A549 treated with Mapracorat at 1 μM for 4 hours (cell line): Measurements from ENCODE around the gene WIPF2. TPM values are rescaled to one million over a fixed set of nuclear protein-coding genes. Genes with fewer than 3 reads are reported as not detected.

Experiments
- total RNA-seq: library from RNA; stranded (reverse); fragments of 200-300 nt; extraction: Qiagen RNA extraction; gene quantifications from 5 replicates; pipeline ENCODE4 v1.2.3, GENCODE V29; 2022

WIPF2 gene, protein sequence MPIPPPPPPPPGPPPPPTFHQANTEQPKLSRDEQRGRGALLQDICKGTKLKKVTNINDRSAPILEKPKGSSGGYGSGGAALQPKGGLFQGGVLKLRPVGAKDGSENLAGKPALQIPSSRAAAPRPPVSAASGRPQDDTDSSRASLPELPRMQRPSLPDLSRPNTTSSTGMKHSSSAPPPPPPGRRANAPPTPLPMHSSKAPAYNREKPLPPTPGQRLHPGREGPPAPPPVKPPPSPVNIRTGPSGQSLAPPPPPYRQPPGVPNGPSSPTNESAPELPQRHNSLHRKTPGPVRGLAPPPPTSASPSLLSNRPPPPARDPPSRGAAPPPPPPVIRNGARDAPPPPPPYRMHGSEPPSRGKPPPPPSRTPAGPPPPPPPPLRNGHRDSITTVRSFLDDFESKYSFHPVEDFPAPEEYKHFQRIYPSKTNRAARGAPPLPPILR
- 17.2 to 21.8 TPM (median 19.5 TPM) in 5 replicates for total RNA-seq

DNA sequence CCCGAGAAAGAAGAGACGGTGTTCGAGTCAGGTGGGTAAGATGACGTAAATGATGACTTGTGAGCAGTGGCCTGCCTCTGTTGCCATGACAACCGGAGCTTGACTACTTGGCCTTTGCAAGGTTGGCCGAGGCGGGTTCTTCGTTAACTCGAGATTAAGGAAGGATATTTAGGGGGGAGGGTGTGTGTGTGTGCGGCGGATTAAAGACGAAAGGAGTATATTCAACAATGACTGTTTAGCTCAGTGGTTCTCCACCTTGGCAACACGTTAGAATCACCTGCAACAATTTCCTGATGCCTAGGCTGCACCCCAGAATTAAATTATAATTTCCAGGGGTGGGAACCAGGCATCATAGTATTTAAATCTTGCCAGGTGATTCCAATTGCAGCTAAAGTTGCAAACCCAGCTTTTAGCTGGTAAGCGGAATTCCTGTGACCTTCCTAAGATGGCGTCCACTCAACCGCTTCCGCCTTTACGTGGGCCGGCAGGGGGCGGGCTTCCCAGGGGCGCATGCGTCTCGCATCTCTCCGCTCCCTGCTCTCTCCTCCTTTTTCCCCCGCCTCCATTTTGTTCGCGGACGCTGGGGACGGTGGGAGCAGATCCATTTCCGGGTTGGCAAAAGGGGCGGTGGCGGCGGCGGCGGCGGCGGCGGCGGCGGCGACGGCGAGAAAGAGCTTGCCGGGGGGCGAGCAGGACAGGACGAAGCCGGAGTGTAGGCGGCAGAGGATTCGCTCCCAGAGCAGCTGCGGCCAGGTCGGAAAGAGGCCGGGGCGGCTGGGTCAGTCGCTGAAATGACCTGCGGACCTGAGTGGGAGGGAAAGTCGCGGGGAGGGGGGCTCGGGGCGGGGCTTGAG lies at the start of gene WIPF2:
Gene WIPF2, plus strand, starts transcription at position 565 of the 854 bp plus-strand sequence. CDS start 37,156 bp downstream, outside the sequence.

DNA sequence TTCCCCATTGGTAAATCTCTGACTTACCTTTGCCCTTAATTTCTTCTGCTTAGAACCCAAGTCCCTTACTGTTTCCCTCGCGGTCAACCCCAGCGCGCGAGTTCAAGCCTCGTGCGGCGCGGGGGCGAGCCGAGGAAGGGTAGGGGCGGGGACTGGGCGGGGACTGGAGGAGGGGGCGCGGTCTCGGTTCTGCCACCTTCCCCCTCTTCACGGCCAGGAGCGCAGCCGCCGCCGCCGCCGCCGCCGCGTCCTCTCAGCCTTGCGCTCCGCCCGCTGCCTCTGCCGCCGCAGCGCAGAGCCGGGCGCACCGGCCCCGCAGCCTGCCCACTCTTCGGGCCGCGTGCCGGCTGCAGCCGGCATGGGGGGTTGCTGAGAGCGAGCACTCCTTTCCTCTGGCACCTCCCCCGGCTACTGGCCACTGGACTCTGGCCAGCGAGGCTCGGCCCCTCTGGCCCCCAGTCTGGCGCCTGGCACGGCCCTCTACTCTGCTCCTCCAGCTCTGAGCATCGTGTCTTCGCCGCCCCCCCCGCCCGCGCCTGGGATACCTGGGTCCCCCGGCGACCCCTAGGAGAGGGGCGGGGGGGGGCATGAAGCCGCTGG lies 41.7 kb upstream of the WIPF2 start, which contains the start of gene RAPGEFL1:
Gene RAPGEFL1, plus strand, starts transcription at position 196 of the 600 bp plus-strand sequence. Its CDS starts 392 bp downstream, at position 588.

DNA sequence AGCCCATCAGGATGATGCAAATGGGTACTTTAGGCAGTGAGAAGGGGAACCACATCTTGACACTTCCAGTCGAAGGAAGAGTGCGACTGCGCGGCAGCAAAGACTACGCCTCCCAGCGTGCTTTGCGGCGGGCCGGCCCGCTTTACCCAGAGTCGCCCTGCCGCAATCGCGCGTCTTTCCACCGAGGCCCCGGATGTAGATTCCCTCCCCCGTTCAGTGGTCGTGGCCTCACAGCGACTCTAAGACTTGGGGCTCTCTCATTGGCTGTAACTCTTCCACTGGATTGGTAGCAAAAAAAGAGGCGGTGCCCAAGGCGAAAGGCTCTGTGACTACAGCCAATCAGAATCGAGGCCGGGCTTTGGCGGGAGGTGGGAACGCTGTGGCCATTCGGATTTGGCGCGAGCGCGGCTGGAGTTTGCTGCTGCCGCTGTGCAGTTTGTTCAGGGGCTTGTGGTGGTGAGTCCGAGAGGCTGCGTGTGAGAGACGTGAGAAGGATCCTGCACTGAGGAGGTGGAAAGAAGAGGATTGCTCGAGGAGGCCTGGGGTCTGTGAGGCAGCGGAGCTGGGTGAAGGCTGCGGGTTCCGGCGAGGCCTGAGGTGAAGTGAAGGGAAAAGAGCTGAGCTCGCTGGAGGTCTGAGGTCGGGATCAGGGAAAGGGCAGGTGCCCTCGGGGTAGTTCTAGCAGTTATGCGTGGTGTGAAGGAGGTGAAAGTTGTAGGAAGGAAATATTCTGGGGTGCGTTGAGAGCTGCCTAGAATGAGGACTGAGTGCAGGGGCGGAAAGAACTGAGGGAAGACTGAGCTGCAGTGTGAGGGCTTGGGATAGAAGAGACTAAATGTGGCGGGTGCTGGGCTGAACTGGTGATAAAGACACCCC lies 68.6 kb downstream of the WIPF2 start, which contains the start of gene CDC6:
Gene CDC6, plus strand, starts transcription at position 386 of the 876 bp plus-strand sequence. CDS start 1,542 bp downstream, outside the sequence.

DNA sequence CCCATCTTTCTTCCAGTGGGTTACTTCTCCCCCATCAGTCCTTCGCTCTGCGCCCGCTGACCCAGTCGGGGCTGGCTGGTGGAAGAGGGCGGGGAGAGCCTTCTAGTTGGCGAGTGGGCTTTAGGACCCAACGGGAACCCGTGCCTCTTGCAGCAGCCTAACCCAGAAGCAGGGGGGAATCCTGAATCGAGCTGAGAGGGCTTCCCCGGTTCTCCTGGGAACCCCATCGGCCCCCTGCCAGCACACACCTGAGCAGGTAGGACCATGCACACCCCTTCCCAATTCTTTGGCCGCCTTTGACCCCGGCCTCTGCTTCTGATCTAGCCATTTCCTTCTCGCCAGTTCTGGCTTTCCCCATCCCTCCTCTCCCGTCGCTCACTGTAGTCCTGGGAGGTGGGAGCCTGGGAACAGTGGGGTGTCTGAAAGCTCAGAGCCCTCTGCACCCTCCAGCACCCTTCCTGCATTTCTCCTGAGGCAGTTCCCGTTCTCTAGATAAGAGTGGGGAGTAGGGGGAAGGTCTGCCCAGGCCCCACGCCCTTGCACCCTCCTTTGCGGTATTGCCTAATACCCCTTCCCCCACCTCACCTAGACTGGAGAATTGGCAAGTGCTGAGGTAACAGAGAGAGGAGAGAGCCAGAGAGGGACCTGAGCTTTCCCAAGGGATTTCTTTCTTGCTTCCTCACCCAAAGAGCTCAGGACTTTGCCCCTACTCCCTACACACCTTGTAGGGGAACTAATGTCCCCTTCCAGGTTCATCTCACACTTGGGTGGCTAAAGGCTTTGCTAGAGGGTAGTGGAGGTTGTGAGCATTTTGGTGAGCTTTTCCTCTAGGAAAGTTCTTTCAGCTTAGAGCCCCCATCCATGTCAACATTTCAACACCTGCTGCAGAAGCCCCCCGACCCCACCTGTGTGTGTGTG lies 90.2 kb downstream of the WIPF2 start, which contains the start of gene RARA:
Gene RARA, plus strand, starts transcription at position 150 of the 918 bp plus-strand sequence. CDS start 22,039 bp downstream, outside the sequence.

Other genes with a start within 250 kb of the WIPF2 start
- 149 to 176 TPM (median 172 TPM) in 5 replicates for gene PSMD3, start 238.5 kb upstream of the WIPF2 start, total RNA-seq
- gene CSF3, start 203.9 kb upstream of the WIPF2 start, total RNA-seq, result 0.18 to 0.97 TPM (median 0.53 TPM) in 5 replicates
- 46.6 to 62.3 TPM (median 55.6 TPM) in 5 replicates for gene MED24, start 164.9 kb upstream of the WIPF2 start, total RNA-seq
- 21.1 to 30.3 TPM (median 28.8 TPM) in 5 replicates for gene THRA, start 156.3 kb upstream of the WIPF2 start, total RNA-seq
- gene NR1D1, start 118.7 kb upstream of the WIPF2 start, total RNA-seq, result 8.2 to 11.4 TPM (median 10.6 TPM) in 5 replicates
- gene MSL1, start 97.3 kb upstream of the WIPF2 start, total RNA-seq, result 58.5 to 65.4 TPM (median 64.8 TPM) in 5 replicates
- 43.9 to 47.0 TPM (median 46.0 TPM) in 5 replicates for gene CASC3, start 78.8 kb upstream of the WIPF2 start, total RNA-seq
- gene RAPGEFL1, start 41.8 kb upstream of the WIPF2 start, total RNA-seq, result 2.2 to 3.4 TPM (median 2.8 TPM) in 5 replicates
- 47.3 to 56.4 TPM (median 52.7 TPM) in 5 replicates for gene CDC6, start 68.6 kb downstream of the WIPF2 start, total RNA-seq
- 39.5 to 50.2 TPM (median 41.8 TPM) in 5 replicates for gene RARA, start 89.9 kb downstream of the WIPF2 start, total RNA-seq
- gene GJD3, start 145.4 kb downstream of the WIPF2 start, total RNA-seq, result 0.54 to 0.93 TPM (median 0.86 TPM) in 5 replicates
- 192 to 232 TPM (median 208 TPM) in 5 replicates for gene TOP2A, start 198.6 kb downstream of the WIPF2 start, total RNA-seq
- 2,173 to 2,922 TPM (median 2,805 TPM) in 5 replicates for gene IGFBP4, start 224.1 kb downstream of the WIPF2 start, total RNA-seq